Smooth muscle cell of the brain vasculature (primary cell): Measurements from ENCODE around the gene HEPN1.
A peak's percentile ranks its signal among the peaks of the same experiment; 100 is the strongest.
"Not testable (repeated sequence)": the region's sequence is repeated elsewhere in the genome, so short reads cannot be mapped to it uniquely, and the experiment has no call there.

Experiments
- DNase-seq: peaks from one replicate; pipeline ENCODE4 v3.0.0-alpha.2; 2012; ENCODE audit warnings: low read depth, low spot score

HEPN1 gene

GRCh38 chr11:124942466-124943253 lies 23.6 kb downstream of the HEPN1 start:
- no peak for DNase-seq

GRCh38 chr11:124943254-124943616 lies 24.2 kb downstream of the HEPN1 start:
- no peak for DNase-seq

- DNase-seq, result no peak
These were observed 24.7 kb downstream of the HEPN1 start for GRCh38 chr11:124943741-124944140.

DNA sequence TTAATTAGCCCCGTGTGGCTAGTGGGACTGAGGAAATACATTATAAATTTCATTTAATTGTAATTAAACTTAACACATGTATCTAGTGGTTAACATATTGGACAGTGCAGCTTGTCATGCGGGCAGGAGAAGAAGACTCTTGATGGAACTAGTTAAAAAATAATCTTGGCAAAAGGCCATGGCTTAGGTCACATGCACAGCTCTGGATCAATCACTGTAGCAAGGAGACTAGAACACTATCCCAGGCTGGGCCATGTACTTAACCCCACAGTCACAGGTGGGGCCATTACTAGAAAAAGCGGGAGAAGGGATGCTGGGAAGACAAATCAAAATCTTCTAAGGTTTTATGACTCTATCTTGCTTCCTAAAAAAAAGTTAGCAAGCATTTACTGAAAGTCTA lies 25.5 kb downstream of the HEPN1 start:
- DNase-seq, result no peak

GRCh38 chr11:124945826-124946225 lies 26.8 kb downstream of the HEPN1 start:
- no peak for DNase-seq

GRCh38 chr11:124946735-124947141 lies 27.7 kb downstream of the HEPN1 start:
- no peak for DNase-seq

DNA sequence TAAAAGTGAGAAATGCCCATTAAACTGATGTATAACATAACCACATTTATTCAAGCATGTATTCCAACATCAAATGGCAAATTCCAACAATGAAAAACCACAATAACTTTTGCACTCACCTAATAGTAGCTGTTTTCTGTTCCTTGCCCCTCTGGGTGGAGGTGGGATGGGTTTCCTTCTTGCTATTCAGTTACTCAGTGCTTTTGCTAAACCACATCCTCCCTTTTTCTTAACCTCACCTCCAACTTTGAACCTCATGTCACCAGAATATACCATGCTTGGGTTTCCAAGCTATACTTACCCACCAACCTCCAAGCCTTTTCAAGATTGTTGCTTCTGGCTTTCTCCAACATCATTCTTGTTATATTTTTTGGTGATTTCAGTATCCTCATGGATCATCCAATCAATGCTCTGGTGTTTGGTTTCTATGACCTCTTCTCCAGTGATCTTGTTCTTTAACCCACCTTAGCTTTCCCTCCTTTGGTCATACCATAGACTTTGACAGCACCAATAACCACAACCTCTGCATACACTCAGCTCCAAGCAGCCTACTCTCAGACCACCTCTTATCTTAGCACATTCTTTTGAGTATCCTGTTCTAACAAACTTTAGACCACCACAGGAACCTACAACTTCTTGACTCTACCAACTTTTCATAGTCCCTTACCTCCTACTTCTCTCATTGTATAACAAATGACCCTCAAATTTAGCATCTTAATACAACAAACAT lies 31.7 kb downstream of the HEPN1 start:
- DNase-seq, result no peak

GRCh38 chr11:124951341-124951740 lies 32.3 kb downstream of the HEPN1 start:
- no peak for DNase-seq

- DNase-seq, result peak; percentile 95
These were observed 34.9 kb downstream of the HEPN1 start, which contains the start of gene CCDC15 for GRCh38 chr11:124953753-124954589. Gene CCDC15, plus strand, starts transcription at chr11:124954202. Its CDS starts 531 bp downstream, at chr11:124954733.

- DNase-seq, result no peak
These were observed 35.5 kb downstream of the HEPN1 start for GRCh38 chr11:124954590-124954955.

- no peak for DNase-seq
These were observed 36.0 kb downstream of the HEPN1 start for GRCh38 chr11:124955035-124955434.

DNA sequence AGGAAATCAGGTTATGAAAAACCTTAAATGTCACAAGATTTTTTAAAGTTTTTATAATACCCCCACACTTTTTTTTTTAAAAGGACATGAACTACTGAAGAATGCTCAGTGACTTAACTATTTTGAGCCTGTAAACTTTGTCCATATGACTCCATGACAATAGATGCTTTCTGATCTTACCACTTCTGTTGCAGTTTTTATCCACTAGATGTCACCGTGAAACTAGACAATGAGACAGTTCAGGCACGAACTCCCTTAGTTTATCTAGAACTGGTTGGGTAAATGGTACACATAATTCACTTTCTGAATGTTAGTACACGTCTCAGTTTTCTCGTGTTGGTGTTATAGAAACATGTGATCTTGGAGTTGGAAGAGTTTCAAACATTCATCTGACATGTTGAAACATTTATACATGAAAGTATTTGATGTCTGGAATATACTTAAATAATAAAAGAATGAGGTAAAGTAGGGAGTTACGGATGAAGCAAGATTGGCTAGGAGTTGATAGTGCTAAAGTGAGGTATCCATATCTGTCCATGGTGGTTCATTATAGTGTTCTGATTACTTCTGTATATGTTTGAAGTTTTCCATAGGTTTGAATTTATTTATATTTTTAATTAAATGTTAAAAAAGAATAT lies 43.0 kb downstream of the HEPN1 start:
- DNase-seq, result peak; percentile 70

DNA sequence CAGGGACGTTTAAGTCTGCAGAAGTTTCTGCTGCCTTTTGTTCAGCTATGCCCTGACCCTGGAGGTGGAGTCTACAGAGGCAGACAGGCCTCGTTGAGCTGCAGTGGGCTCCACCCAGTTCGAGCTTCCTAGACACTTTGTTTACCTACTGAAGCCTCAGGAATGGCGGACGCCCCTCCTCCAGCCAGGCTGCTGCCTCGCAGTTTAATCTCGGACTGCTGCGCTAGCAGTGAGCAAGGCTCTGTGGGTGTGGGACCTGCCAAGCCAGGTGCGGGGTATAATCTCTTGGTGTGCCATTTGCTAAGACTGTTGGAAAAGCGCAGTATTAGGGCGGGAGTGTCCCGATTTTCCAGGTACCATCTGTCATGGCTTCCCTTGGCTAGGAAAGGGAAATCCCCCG lies 49.1 kb downstream of the HEPN1 start:
- DNase-seq, result not testable (repeated sequence)
